HepG2 (cell line): ENCODE data around the gene KRTAP5-8. TPM values are rescaled to one million over a fixed set of nuclear protein-coding genes. Genes with fewer than 3 reads are reported as not detected.

Experiments used
- CEBPG ChIP-seq: IDR thresholded peaks from 2 replicates; pipeline ENCODE4 v1.6.1; 2016
- DRAP1 ChIP-seq: IDR thresholded peaks from 2 replicates; pipeline ENCODE4 v1.6.1; 2016; ENCODE audit warnings: missing genetic modification reagents, missing compliant biosample characterization
- DZIP1 ChIP-seq: sonication (generic); formaldehyde crosslinking; IDR thresholded peaks from 2 replicates; pipeline ENCODE4 v1.5.0; 2020; ENCODE audit warnings: mild to moderate bottlenecking, missing genetic modification reagents
- GFI1 ChIP-seq: sonication (generic); formaldehyde crosslinking; IDR thresholded peaks from 2 replicates; pipeline ENCODE4 v1.5.0; 2020; ENCODE audit warnings: missing genetic modification reagents, mild to moderate bottlenecking, borderline replicate concordance
- GMEB1 ChIP-seq: sonication (generic); formaldehyde crosslinking; IDR thresholded peaks from 2 replicates; pipeline ENCODE4 v1.5.1; 2020; ENCODE audit warnings: missing genetic modification reagents, mild to moderate bottlenecking, borderline replicate concordance
- JUNB ChIP-seq: sonication (generic); formaldehyde crosslinking; IDR thresholded peaks from 2 replicates; pipeline ENCODE4 v1.8.0; 2022; ENCODE audit warnings: missing genetic modification reagents, mild to moderate bottlenecking, borderline replicate concordance
- KMT2B ChIP-seq: IDR thresholded peaks from 2 replicates; pipeline ENCODE4 v1.6.1; 2016; ENCODE audit warnings: missing genetic modification reagents, missing compliant biosample characterization
- MTF1 ChIP-seq: sonication (generic); formaldehyde crosslinking; IDR thresholded peaks from 2 replicates; pipeline ENCODE4 v1.5.0; 2020; ENCODE audit warnings: missing genetic modification reagents
- NAIF1 ChIP-seq: sonication (generic); formaldehyde crosslinking; IDR thresholded peaks from 2 replicates; pipeline ENCODE4 v1.5.0; 2020; ENCODE audit warnings: mild to moderate bottlenecking, missing genetic modification reagents, borderline replicate concordance
- NR1H2 ChIP-seq: sonication (generic); formaldehyde crosslinking; IDR thresholded peaks from 2 replicates; pipeline ENCODE4 v1.8.1; 2022; ENCODE audit warnings: low read depth, missing genetic modification reagents, borderline replicate concordance
- RXRA ChIP-seq: sonication (generic); formaldehyde crosslinking; IDR thresholded peaks from 2 replicates; pipeline ENCODE4 v1.5.1; 2020; ENCODE audit warnings: missing genetic modification reagents
- SNRNP70 ChIP-seq: fragments of 200-400 bp; formaldehyde crosslinking; IDR thresholded peaks from 2 replicates; pipeline ENCODE4 v1.6.1; 2017; ENCODE audit warnings: mild to moderate bottlenecking, low read depth, low read length, moderate library complexity
- STAT6 ChIP-seq: sonication (generic); formaldehyde crosslinking; IDR thresholded peaks from 2 replicates; pipeline ENCODE4 v1.4.0; 2020; ENCODE audit warnings: missing genetic modification reagents, mild to moderate bottlenecking, borderline replicate concordance
- ZBTB8A ChIP-seq: sonication (generic); formaldehyde crosslinking; IDR thresholded peaks from 2 replicates; pipeline ENCODE4 v1.4.0; 2020; ENCODE audit warnings: mild to moderate bottlenecking, low read depth, missing genetic modification reagents, borderline replicate concordance
- ZFP37 ChIP-seq: sonication (generic); formaldehyde crosslinking; IDR thresholded peaks from 2 replicates; pipeline ENCODE4 v1.4.0; 2020; ENCODE audit warnings: missing genetic modification reagents, borderline replicate concordance
- ZMYM2 ChIP-seq: sonication (generic); formaldehyde crosslinking; IDR thresholded peaks from 2 replicates; pipeline ENCODE4 v1.8.0; 2022; ENCODE audit warnings: mild to moderate bottlenecking, missing genetic modification reagents
- ZNF160 ChIP-seq: sonication (generic); formaldehyde crosslinking; IDR thresholded peaks from 2 replicates; pipeline ENCODE4 v1.8.0; 2022; ENCODE audit warnings: mild to moderate bottlenecking, inconsistent platforms, missing genetic modification reagents
- ZNF33B ChIP-seq: sonication (generic); formaldehyde crosslinking; IDR thresholded peaks from 2 replicates; pipeline ENCODE4 v1.5.1; 2020; ENCODE audit warnings: mild to moderate bottlenecking, missing genetic modification reagents
- ZNF44 ChIP-seq: sonication (generic); formaldehyde crosslinking; IDR thresholded peaks from 2 replicates; pipeline ENCODE4 v1.5.1; 2020; ENCODE audit warnings: mild to moderate bottlenecking, missing genetic modification reagents
- ZNF501 ChIP-seq: sonication (generic); formaldehyde crosslinking; IDR thresholded peaks from 2 replicates; pipeline ENCODE4 v1.5.1; 2020; ENCODE audit warnings: mild to moderate bottlenecking, moderate library complexity, missing genetic modification reagents
- ZNF549 ChIP-seq: sonication (generic); formaldehyde crosslinking; IDR thresholded peaks from 2 replicates; pipeline ENCODE4 v1.5.0; 2020; ENCODE audit warnings: missing genetic modification reagents
- ZNF616 ChIP-seq: sonication (generic); formaldehyde crosslinking; IDR thresholded peaks from 2 replicates; pipeline ENCODE4 v1.5.0; 2020; ENCODE audit warnings: low read depth, mild to moderate bottlenecking, missing genetic modification reagents
- polyA plus RNA-seq, 8 experiments: library from polyadenylated mRNA; depleted of rRNA in 3 of 8; stranded (reverse) in 7 of 8; unstranded in 1 of 8; fragments of >200 nt; fragmentation: Illumina TruSeq in 4 of 8; extraction: Trizol in 4 of 8; gene quantifications; 2 replicates each; pipeline versions ENCODE4 v1.2.1 to v1.2.3, GENCODE V29; 2011 to 2016; ENCODE audit warnings: low read depth in 4 of 8, missing spikeins in 1 of 8, mixed read lengths in 1 of 8; ENCODE audit not compliant: insufficient read depth in 1 of 8
- total RNA-seq, 5 experiments: library from RNA; depleted of rRNA; stranded (reverse); fragments of >200 nt; fragmentation: Illumina TruSeq; extraction: Trizol; gene quantifications; 2 replicates each; pipeline ENCODE4 v1.2.3, GENCODE V29; 2016; ENCODE audit warnings: low read depth in 1 of 5

KRTAP5-8 gene
- total and polyA plus RNA-seq, 2 of the 13 experiments (the other 11 are each of a cell fraction or from before 2014, with no cell fraction given), result 0.20 TPM; not detected in 1

- TF ChIP-seq ZMYM2 (CRISPR knock-in tag) (0 out of 2 replicates have a peak, but pooled peaks have one; percentile 50), ZNF549 (no peak), MTF1 (CRISPR knock-in tag) (no peak), ZNF44 (no peak), NAIF1 (no peak), ZFP37 (0 out of 2 replicates have a peak, but pooled peaks have one; percentile 41), STAT6 (CRISPR knock-in tag) (no peak), DRAP1 (CRISPR knock-in tag) (no peak), GMEB1 (CRISPR knock-in tag) (no peak), ZNF616 (CRISPR knock-in tag) (no peak), GFI1 (CRISPR knock-in tag) (no peak), RXRA (CRISPR knock-in tag) (no peak), DZIP1 (CRISPR knock-in tag) (no peak), NR1H2 (CRISPR knock-in tag) (no peak), ZBTB8A (CRISPR knock-in tag) (no peak), CEBPG (0 out of 2 replicates have a peak, but pooled peaks have one; percentile 8), JUNB (CRISPR knock-in tag) (no peak), KMT2B (no peak), ZNF501 (CRISPR knock-in tag) (peak; percentile 54; the same call in 1 of the 2 replicates), ZNF160 (CRISPR knock-in tag) (no peak), ZNF33B (CRISPR knock-in tag) (no peak), SNRNP70 (no peak)
These were observed 42.5 kb downstream of the KRTAP5-8 start (continued) for GRCh38 chr11:71580057-71581003.
